ENCODE data around the gene IRF1. TPM values are rescaled to one million over a fixed set of nuclear protein-coding genes. Genes with fewer than 3 reads are reported as not detected.

The IRF1 gene
- total RNA-seq, 1 donor from 2014 or later, result 2.9 TPM

DNA sequence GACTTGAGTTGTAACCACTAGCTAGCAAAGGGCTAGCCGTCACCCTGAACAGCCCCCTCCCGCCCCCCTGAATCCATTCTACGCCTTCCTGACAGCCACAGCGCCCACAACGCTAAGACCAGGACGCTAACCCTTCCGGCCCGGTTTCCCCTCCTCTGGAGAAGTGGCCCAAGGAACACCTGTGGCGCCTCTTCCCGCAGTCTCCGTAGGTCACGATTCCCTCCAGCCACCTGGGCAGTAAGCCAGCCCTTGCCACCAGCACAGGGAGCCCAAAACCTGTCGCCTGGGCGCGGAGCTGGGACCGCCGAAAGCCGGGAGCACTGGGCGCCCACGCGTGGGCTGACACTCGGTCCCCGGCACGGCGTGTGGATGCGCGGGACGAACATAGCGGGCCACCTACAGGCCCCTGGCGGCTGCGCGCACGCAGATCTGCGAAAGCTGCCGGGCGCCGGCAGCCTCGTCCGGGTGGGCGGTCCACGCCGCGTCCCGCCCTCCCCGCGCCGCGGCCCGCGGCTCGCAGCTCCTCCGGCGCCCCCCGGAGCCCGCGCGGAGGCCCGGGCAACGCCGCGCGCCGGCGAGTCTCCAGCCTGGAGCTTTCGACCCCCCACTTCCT, 596 bp downstream of the IRF1 start:
- peaks cover 11% of the 10 kb centered on the region for H3K36me3 ChIP-seq (ENCODE audit: control insufficient read depth, insufficient read depth, low read length)
- FAIRE-seq (no peak), DNase-seq (ENCODE audit: low read depth) (no peak)
- H3K4me3 ChIP-seq (ENCODE audit: low read depth, low read length), result peak overlapping the region; percentile 73
- TF ChIP-seq CTCF (IDR thresholded peaks at IDR 0.05; ENCODE audit: insufficient read depth, low read length, severe bottlenecking), result peak; percentile 17
- H3K27me3 ChIP-seq (ENCODE audit: control insufficient read depth, insufficient read depth, low read length), result no peaks in the 10 kb centered on the region

DNA sequence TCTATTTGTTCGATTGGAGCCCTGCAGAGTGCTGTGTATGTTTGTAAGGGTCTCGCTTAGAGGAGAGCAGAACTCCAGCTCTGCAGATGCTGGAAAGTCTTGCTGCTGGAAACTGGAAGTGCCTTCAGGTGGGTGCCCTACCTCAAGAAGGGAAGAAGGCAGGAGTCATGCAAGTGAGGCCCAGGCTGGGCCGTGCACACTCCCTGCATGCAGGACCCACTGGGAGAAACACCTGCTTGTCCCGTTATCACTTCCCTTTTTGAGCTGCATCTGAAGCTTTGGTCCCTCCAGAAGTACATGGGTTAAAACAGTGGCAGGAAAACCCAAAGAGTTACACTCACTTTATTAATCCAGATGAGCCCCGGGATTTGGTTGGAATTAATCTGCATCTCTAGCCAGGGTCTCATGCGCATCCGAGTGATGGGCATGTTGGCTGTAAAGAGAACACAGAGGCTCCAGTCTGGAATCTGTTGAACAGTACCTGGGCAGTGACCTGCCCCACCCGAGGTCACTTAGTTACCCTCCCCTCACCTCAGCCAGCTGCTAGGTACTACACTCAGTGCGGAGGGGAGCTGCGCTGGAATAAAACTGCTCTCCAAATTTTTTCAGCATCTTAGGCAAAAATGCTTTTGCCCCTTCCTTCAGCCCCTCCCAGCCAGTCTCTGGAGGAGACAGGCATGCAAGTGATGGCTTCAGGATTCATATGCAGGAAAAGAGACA, 1.4 kb downstream of the IRF1 start:
- H3K27me3 ChIP-seq (ENCODE audit: control insufficient read depth, insufficient read depth, low read length), result no peaks in the 10 kb centered on the region
- peaks cover 14% of the 10 kb centered on the region for H3K36me3 ChIP-seq (ENCODE audit: control insufficient read depth, insufficient read depth, low read length)
- FAIRE-seq (no peak), DNase-seq (ENCODE audit: low read depth) (no peak)
- TF ChIP-seq CTCF (IDR thresholded peaks at IDR 0.05; ENCODE audit: insufficient read depth, low read length, severe bottlenecking), result no peak
- peak overlapping the region; percentile 73 for H3K4me3 ChIP-seq (ENCODE audit: low read depth, low read length)

- Histone ChIP-seq H3K27me3 (ENCODE audit: control insufficient read depth, insufficient read depth, low read length) (no peaks in the 10 kb centered on the region), H3K4me3 (ENCODE audit: low read depth, low read length) (no peak overlapping the region), H3K36me3 (ENCODE audit: control insufficient read depth, insufficient read depth, low read length) (peaks cover 19% of the 10 kb centered on the region)
- FAIRE-seq, result no peak
- TF ChIP-seq CTCF (IDR thresholded peaks at IDR 0.05; ENCODE audit: insufficient read depth, low read length, severe bottlenecking), result no peak
- peak; percentile 37 for DNase-seq (ENCODE audit: low read depth)
These were observed 2.0 kb downstream of the IRF1 start for GRCh38 chr5:132488590-132488989.

DNA sequence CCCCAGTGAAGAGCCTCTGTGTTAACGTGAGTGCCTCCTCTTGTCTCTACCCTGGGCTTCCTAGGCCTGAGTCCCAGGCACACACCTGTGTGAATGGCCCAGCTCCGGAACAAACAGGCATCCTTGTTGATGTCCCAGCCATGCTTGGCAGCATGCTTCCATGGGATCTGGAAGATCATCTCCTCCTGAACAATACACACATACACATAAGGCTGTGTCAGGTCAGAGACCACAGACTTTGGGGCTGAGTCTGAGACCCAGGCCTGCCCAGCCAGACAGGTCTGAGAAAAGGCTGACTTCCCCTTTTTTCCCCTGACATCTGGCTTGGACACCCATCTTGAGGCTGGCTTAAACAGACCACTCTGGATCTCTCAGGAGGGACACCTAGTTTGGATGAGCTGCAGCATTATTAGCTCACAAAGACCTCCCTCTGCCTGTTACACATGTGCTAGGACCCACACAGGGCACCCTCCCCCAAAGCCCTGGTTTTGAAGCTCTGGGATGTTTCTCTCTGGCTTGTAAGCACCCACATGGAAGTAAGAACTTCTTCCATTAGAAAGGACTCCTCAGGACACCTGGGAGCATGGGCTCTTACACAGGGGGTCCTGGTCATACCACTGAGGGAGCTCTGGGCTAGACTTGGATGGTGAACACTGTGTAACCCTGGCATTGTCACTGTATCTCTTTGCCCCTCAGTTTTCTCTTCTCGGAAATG, 2.6 kb downstream of the IRF1 start:
- Histone ChIP-seq H3K4me3 (ENCODE audit: low read depth, low read length) (no peak overlapping the region), H3K27me3 (ENCODE audit: control insufficient read depth, insufficient read depth, low read length) (no peaks in the 10 kb centered on the region), H3K36me3 (ENCODE audit: control insufficient read depth, insufficient read depth, low read length) (peaks cover 22% of the 10 kb centered on the region)
- no peak for FAIRE-seq
- no peak for DNase-seq (ENCODE audit: low read depth)
- TF ChIP-seq CTCF (IDR thresholded peaks at IDR 0.05; ENCODE audit: insufficient read depth, low read length, severe bottlenecking), result no peak

GRCh38 chr5:132487095-132487428, 3.5 kb downstream of the IRF1 start:
- Histone ChIP-seq H3K36me3 (ENCODE audit: control insufficient read depth, insufficient read depth, low read length) (peaks cover 22% of the 10 kb centered on the region), H3K4me3 (ENCODE audit: low read depth, low read length) (no peak overlapping the region), H3K27me3 (ENCODE audit: control insufficient read depth, insufficient read depth, low read length) (no peaks in the 10 kb centered on the region)
- DNase-seq (ENCODE audit: low read depth) (no peak), FAIRE-seq (no peak)
- no peak for TF ChIP-seq CTCF (IDR thresholded peaks at IDR 0.05; ENCODE audit: insufficient read depth, low read length, severe bottlenecking)

All from bronchial epithelial cell (primary cell).